H1 (cell line): Measurements from ENCODE around the gene ARL6IP5. TPM values are rescaled to one million over a fixed set of nuclear protein-coding genes. Genes with fewer than 3 reads are reported as not detected.

Experiments
- CTCF ChIA-PET: fragments of 300-600 bp; sonication (Branson Sonifier 250); formaldehyde crosslinking; loops from one replicate; lab custom pipeline; 2021; ENCODE audit not compliant: partially characterized antibody; lab: Charles Lee
- POLR2A ChIA-PET: fragments of 300-600 bp; sonication (Branson Sonifier 250); formaldehyde crosslinking; loops from one replicate; lab custom pipeline; 2021; ENCODE audit warnings: inconsistent platforms; ENCODE audit not compliant: partially characterized antibody; lab: Charles Lee
- DNase-seq, 2 experiments: peaks; one replicate each; pipeline versions ENCODE4 v3.0.0 to v3.0.0-alpha.2; 2010 to 2022; ENCODE audit warnings: low spot score in 2 of 2, low read depth in 1 of 2, mixed read lengths in 1 of 2
- FAIRE-seq: peaks from 2 replicates; lab custom pipeline; 2011; peaks lifted over from hg19 to GRCh38; lab: Jason Lieb, UNC
- H2AFZ ChIP-seq: 2 replicates; pipeline ENCODE4 v1.8.1; 2012; ENCODE audit warnings: low read length, inconsistent platforms
- H2AK5ac ChIP-seq: 2 replicates; pipeline ENCODE4 v1.6.1; 2013; ENCODE audit warnings: low read depth, low read length
- H2BK120ac ChIP-seq: replicated peaks from 2 replicates; pipeline ENCODE3; 2013; ENCODE audit warnings: low read depth, low read length, inconsistent platforms
- H2BK12ac ChIP-seq: 2 replicates; pipeline ENCODE4 v1.6.1; 2013; ENCODE audit warnings: low read depth, low read length
- H2BK15ac ChIP-seq: 2 replicates; pipeline ENCODE4 v1.6.1; 2013; ENCODE audit warnings: low read length
- H2BK20ac ChIP-seq: 2 replicates; pipeline ENCODE4 v1.6.1; 2013; ENCODE audit warnings: low read length
- H2BK5ac ChIP-seq: 2 replicates; pipeline ENCODE4 v1.6.1; 2013; ENCODE audit warnings: low read depth, low read length
- H3K14ac ChIP-seq: 2 replicates; pipeline ENCODE4 v1.6.1; 2013; ENCODE audit warnings: inconsistent platforms; ENCODE audit not compliant: insufficient read length
- H3K18ac ChIP-seq: 2 replicates; pipeline ENCODE4 v1.6.1; 2013; ENCODE audit warnings: low read length; ENCODE audit errors: extremely low read depth
- H3K23ac ChIP-seq: 2 replicates; pipeline ENCODE4 v1.6.1; 2013; ENCODE audit warnings: inconsistent platforms; ENCODE audit not compliant: insufficient read length
- H3K23me2 ChIP-seq: 2 replicates; pipeline ENCODE4 v1.6.1; 2013; ENCODE audit warnings: low read depth, low read length
- H3K27ac ChIP-seq: 2 replicates; pipeline ENCODE4 v1.6.1; 2011; ENCODE audit warnings: low read depth, low read length, inconsistent platforms
- H3K27me3 ChIP-seq, 4 experiments: replicated peaks in 1 of 4; 1 replicate in 1 of 4; 2 replicates in 3 of 4; pipeline versions ENCODE4 v1.6.1 to v1.8.1; 2011 to 2013; ENCODE audit warnings: low read length in 3 of 4, mild to moderate bottlenecking in 3 of 4, inconsistent platforms in 2 of 4, mixed read lengths in 2 of 4, moderate library complexity in 1 of 4; ENCODE audit not compliant: control insufficient read depth in 3 of 4, insufficient read depth in 3 of 4; ENCODE audit errors: extremely low read depth in 1 of 4
- H3K36me3 ChIP-seq, 4 experiments: 2 replicates each; pipeline versions ENCODE4 v1.6.1 to v1.8.1; 2011 to 2013; ENCODE audit warnings: mild to moderate bottlenecking in 4 of 4, low read length in 3 of 4, moderate library complexity in 2 of 4, control low read depth in 1 of 4, inconsistent platforms in 1 of 4; ENCODE audit not compliant: insufficient read depth in 4 of 4, control insufficient read depth in 2 of 4
- H3K4ac ChIP-seq: replicated peaks from 2 replicates; pipeline ENCODE3; 2013; ENCODE audit warnings: low read length, low read depth, mixed read lengths, inconsistent platforms; ENCODE audit not compliant: insufficient read length
- H3K4me1 ChIP-seq, 4 experiments: replicated peaks in 1 of 4; 1 replicate in 1 of 4; 2 replicates in 3 of 4; pipeline versions ENCODE4 v1.6.1 to v1.8.1; 2011 to 2013; ENCODE audit warnings: low read length in 3 of 4, inconsistent platforms in 2 of 4, mixed read lengths in 1 of 4; ENCODE audit not compliant: insufficient read depth in 4 of 4, control insufficient read depth in 3 of 4
- H3K4me2 ChIP-seq, 2 experiments: 2 replicates each; pipeline versions ENCODE4 v1.6.1 to v1.8.1; 2011 to 2013; ENCODE audit warnings: low read depth in 2 of 2, low read length in 2 of 2, control low read depth in 1 of 2, inconsistent platforms in 1 of 2, mild to moderate bottlenecking in 1 of 2; ENCODE audit not compliant: insufficient read depth in 1 of 2
- H3K4me3 ChIP-seq, 4 experiments: fragments of 200-600, 300-600 bp in 1 of 4; sonication (generic), shearing (Covaris generic), sonication (Bioruptor Twin) in 1 of 4; 2 replicates each; pipeline versions ENCODE4 v1.5.1 to v1.8.1; 2011 to 2016; ENCODE audit warnings: low read length in 4 of 4, low read depth in 3 of 4, control low read depth in 2 of 4, inconsistent platforms in 2 of 4, mild to moderate bottlenecking in 2 of 4, mixed read lengths in 1 of 4, moderate library complexity in 1 of 4; ENCODE audit not compliant: insufficient read depth in 2 of 4; ENCODE audit errors: extremely low read depth in 1 of 4
- H3K56ac ChIP-seq: replicated peaks from 2 replicates; pipeline ENCODE3; 2013; ENCODE audit warnings: low read depth, mild to moderate bottlenecking, mixed read lengths, low read length, inconsistent platforms; ENCODE audit not compliant: insufficient read length
- H3K79me1 ChIP-seq: 2 replicates; pipeline ENCODE4 v1.6.1; 2013; ENCODE audit warnings: low read depth, low read length, control low read depth
- H3K79me2 ChIP-seq, 2 experiments: 2 replicates each; pipeline versions ENCODE4 v1.6.1 to v1.8.1; 2012 to 2013; ENCODE audit warnings: low read length in 2 of 2, mild to moderate bottlenecking in 2 of 2, inconsistent platforms in 1 of 2; ENCODE audit not compliant: insufficient read depth in 2 of 2, control insufficient read depth in 1 of 2
- H3K9ac ChIP-seq, 4 experiments: replicated peaks in 1 of 4; 1 replicate in 1 of 4; 2 replicates in 3 of 4; pipeline versions ENCODE4 v1.6.1 to v1.8.1; 2011 to 2013; ENCODE audit warnings: low read depth in 3 of 4, low read length in 3 of 4, control low read depth in 2 of 4, mild to moderate bottlenecking in 2 of 4, moderate library complexity in 2 of 4, inconsistent platforms in 1 of 4; ENCODE audit errors: extremely low read depth in 1 of 4
- H3K9me3 ChIP-seq, 2 experiments: 2 replicates each; pipeline versions ENCODE4 v1.6.1 to v1.8.1; 2012 to 2013; ENCODE audit warnings: mild to moderate bottlenecking in 2 of 2, moderate library complexity in 2 of 2, control low read depth in 1 of 2, inconsistent platforms in 1 of 2, low read depth in 1 of 2, low read length in 1 of 2, mixed read lengths in 1 of 2; ENCODE audit not compliant: insufficient read depth in 2 of 2
- H4K20me1 ChIP-seq, 2 experiments: replicated peaks in 1 of 2; 2 replicates each; pipeline versions ENCODE3 to v1.8.1; 2011 to 2013; ENCODE audit warnings: inconsistent platforms in 2 of 2, low read length in 2 of 2, mild to moderate bottlenecking in 1 of 2; ENCODE audit not compliant: insufficient read depth in 2 of 2, control insufficient read depth in 1 of 2
- H4K5ac ChIP-seq: 2 replicates; pipeline ENCODE4 v1.6.1; 2013; ENCODE audit warnings: low read length, low read depth, mixed read lengths, inconsistent platforms; ENCODE audit not compliant: insufficient read length
- H4K8ac ChIP-seq: 2 replicates; pipeline ENCODE4 v1.8.0; 2013; ENCODE audit warnings: mild to moderate bottlenecking, moderate library complexity, low read length, inconsistent platforms; ENCODE audit not compliant: insufficient read depth; ENCODE audit errors: extremely low read depth
- H4K91ac ChIP-seq: replicated peaks from 2 replicates; pipeline ENCODE3; 2013; ENCODE audit warnings: low read length, mixed read lengths, inconsistent platforms; ENCODE audit not compliant: insufficient read length
- CEBPB ChIP-seq: IDR thresholded peaks from 2 replicates; pipeline ENCODE4 v1.6.1; 2012; ENCODE audit warnings: low read depth, low read length
- POLR2A ChIP-seq, 2 experiments: IDR thresholded peaks; 1 replicate in 1 of 2; 2 replicates in 1 of 2; pipeline ENCODE4 v1.6.1; 2011; ENCODE audit warnings: low read depth in 2 of 2, low read length in 2 of 2, mild to moderate bottlenecking in 2 of 2; ENCODE audit errors: control extremely low read depth in 1 of 2
- SIN3A ChIP-seq, 2 experiments: IDR thresholded peaks in 1 of 2; conservative IDR thresholded peaks in 1 of 2; 2 replicates each; pipeline ENCODE4 v1.6.1; 2011 to 2012; ENCODE audit warnings: low read length in 2 of 2, improper control_type of control experiment in 1 of 2, low read depth in 1 of 2, mild to moderate bottlenecking in 1 of 2
- ZNF274 ChIP-seq: IDR thresholded peaks from 2 replicates; pipeline ENCODE4 v1.7.0; 2012; ENCODE audit warnings: low read length, borderline replicate concordance; ENCODE audit errors: extremely low read depth
- WGBS, 2 experiments: shearing (Covaris generic) in 1 of 2; methylation state at CpG; one replicate each; pipeline versions ENCODE4 v1.1.6 to v1.1.7; 2013 to 2015; ENCODE audit warnings: low lambda C conversion rate in 2 of 2, mixed read lengths in 2 of 2, inconsistent platforms in 1 of 2, low coverage in 1 of 2, missing lambda C conversion rate in 1 of 2; ENCODE audit not compliant: insufficient replicate concordance in 2 of 2, insufficient coverage in 1 of 2, insufficient read length in 1 of 2; ENCODE audit errors: extremely low coverage in 1 of 2, missing lambda C conversion rate in 1 of 2; 5-methylcytosine and 5-hydroxymethylcytosine counted together
- polyA plus RNA-seq, 7 experiments: library from polyadenylated mRNA; depleted of rRNA in 3 of 7; stranded (reverse) in 5 of 7; unstranded in 2 of 7; fragments of >200 nt in 5 of 7; fragments of 200-250 nt in 2 of 7; gene quantifications; 1 replicate in 5 of 7; 2 replicates in 1 of 7; 4 replicates in 1 of 7; pipeline versions ENCODE4 v1.2.1 to v1.2.3, GENCODE V29; 2011 to 2013; ENCODE audit warnings: missing spikeins in 2 of 7, mixed read lengths in 2 of 7
- total RNA-seq: library from RNA; stranded (reverse); fragmentation: NEBNext Ultra II Directional; extraction: Animal tissue kit (Norgen Biotek cat#: 25700); gene quantifications from 2 replicates; pipeline ENCODE4 v1.2.1, GENCODE V29; 2021
- TF ChIP-seq, protein P1 (sequence below): IDR thresholded peaks from 2 replicates; pipeline ENCODE4 v1.6.1; 2011; ENCODE audit warnings: low read depth, mild to moderate bottlenecking, low read length; ENCODE audit not compliant: insufficient read depth

The ARL6IP5 gene
- total and polyA plus RNA-seq, 2 of the 8 experiments (the other 6 are each of a cell fraction or from before 2014, with no cell fraction given): 24.9 to 30.1 TPM

DNA sequence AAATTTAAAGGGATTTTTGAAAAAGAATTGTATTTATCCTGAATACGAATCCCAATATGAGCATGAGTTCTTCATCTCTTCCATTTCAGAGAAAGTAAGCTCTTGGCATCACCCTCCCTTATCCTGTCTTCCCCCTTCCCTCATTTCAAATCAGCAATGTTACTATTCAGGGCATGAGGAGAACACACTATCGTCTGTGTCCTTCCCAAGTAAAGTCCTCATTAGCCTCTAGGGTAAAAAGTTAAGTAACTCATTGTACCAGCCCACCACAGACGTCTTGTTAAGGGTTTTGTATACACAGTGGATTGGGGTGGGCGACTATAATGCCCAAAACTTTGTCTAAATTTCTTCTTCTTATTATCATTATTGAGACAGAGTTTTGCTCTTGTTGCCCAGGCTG is 14.8 kb downstream of the ARL6IP5 start:
- no peak overlapping the region for H3K4me2 ChIP-seq
- no peaks in the 10 kb centered on the region for H4K20me1 ChIP-seq
- no peak for FAIRE-seq
- H2AFZ ChIP-seq: no peak overlapping the region
- ChIA-PET CTCF (interaction anchor here (0.9 to 1.8 kb wide), 4 partner anchors 7 to 114 kb away, joined by 3 to 13 read pairs (median 4); no protein-coding TSS in a partner anchor), POLR2A (interaction anchor here (1.5 kb wide), 1 partner anchor 47 kb away, joined by 3 read pairs; the partner anchor contains the start of gene TMF1)
- H3K79me1 ChIP-seq: no peaks in the 10 kb centered on the region
- no peak overlapping the region for H3K18ac ChIP-seq
- no peak overlapping the region for H3K9ac ChIP-seq
- no peak for DNase-seq
- no peak overlapping the region for H4K8ac ChIP-seq
- H3K14ac ChIP-seq: no peak overlapping the region
- peaks cover 0 to 14% (median 2%) of the 10 kb centered on the region in 4 experiments; a peak in 2 of 8 replicates for H3K36me3 ChIP-seq
- no peak overlapping the region for H2BK5ac ChIP-seq
- WGBS, 2 experiments: 89% methylated on average over 4 of the region's 4 CpGs; no CpG with 5 or more reads in 1 of the 2 experiments
- TF ChIP-seq SIN3A (conservative IDR thresholded peaks at IDR 0.05 in 1 of 2, IDR thresholded peaks at IDR 0.05 in 1 of 2; ENCODE audit: low read depth in 1 of 2, low read length in 2 of 2) (no peak), CEBPB (no peak), ZNF274 (no peak), POLR2A (IDR thresholded peaks at IDR 0.05; ENCODE audit: control extremely low read depth in 1 of 2, low read depth in 2 of 2, low read length in 2 of 2) (no peak)
- TF ChIP-seq, protein P1, sequence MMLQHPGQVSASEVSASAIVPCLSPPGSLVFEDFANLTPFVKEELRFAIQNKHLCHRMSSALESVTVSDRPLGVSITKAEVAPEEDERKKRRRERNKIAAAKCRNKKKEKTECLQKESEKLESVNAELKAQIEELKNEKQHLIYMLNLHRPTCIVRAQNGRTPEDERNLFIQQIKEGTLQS: no peak
- H4K5ac ChIP-seq: no peak overlapping the region
- no peaks in the 10 kb centered on the region; a peak in 2 of 7 replicates for H3K4me1 ChIP-seq
- no peaks in the 10 kb centered on the region for H3K23me2 ChIP-seq
- H2AK5ac ChIP-seq: no peak overlapping the region
- H2BK12ac ChIP-seq: no peak overlapping the region
- no peak overlapping the region for H3K27ac ChIP-seq
- H3K9me3 ChIP-seq: no peaks in the 10 kb centered on the region
- no peak overlapping the region for H2BK20ac ChIP-seq
- H4K91ac ChIP-seq: no peak overlapping the region
- H3K79me2 ChIP-seq: no peaks in the 10 kb centered on the region
- H3K56ac ChIP-seq: no peak overlapping the region
- no peak overlapping the region for H3K4ac ChIP-seq
- H3K23ac ChIP-seq: no peak overlapping the region
- H3K4me3 ChIP-seq: no peak overlapping the region
- no peak overlapping the region for H2BK120ac ChIP-seq
- no peak overlapping the region for H2BK15ac ChIP-seq
- H3K27me3 ChIP-seq: no peaks in the 10 kb centered on the region
